ENCODE data around the gene GNG2. TPM values are rescaled to one million over a fixed set of nuclear protein-coding genes. Genes with fewer than 3 reads are reported as not detected.

Gene GNG2
- total RNA-seq, 6 experiments from 2014 or later = 1.9 to 7.6 (median 3.5) TPM

DNA sequence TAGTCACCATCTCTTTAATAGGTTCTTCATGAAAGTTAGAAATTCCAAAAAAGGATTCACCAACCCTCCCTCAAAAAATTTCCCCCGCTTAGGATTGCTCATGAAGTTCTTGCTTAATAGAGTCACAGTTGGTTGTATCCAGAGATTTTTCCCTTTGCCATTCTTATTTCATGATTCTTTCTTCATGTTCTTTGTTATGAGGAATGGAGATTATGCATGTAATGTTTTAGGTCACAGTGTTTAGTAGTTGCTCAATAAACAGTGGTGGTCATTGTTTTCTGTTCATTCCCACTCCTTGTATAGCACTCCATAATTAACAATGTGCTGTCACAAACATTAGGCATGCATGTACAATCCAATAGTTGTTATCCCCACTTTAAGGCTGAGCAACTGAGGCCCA is 77.7 kb downstream of the GNG2 start:
- TF ChIP-seq POLR2A (IDR thresholded peaks at IDR 0.05) = no peak
- TF ChIP-seq, protein P1, sequence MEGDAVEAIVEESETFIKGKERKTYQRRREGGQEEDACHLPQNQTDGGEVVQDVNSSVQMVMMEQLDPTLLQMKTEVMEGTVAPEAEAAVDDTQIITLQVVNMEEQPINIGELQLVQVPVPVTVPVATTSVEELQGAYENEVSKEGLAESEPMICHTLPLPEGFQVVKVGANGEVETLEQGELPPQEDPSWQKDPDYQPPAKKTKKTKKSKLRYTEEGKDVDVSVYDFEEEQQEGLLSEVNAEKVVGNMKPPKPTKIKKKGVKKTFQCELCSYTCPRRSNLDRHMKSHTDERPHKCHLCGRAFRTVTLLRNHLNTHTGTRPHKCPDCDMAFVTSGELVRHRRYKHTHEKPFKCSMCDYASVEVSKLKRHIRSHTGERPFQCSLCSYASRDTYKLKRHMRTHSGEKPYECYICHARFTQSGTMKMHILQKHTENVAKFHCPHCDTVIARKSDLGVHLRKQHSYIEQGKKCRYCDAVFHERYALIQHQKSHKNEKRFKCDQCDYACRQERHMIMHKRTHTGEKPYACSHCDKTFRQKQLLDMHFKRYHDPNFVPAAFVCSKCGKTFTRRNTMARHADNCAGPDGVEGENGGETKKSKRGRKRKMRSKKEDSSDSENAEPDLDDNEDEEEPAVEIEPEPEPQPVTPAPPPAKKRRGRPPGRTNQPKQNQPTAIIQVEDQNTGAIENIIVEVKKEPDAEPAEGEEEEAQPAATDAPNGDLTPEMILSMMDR (IDR thresholded peaks at IDR 0.05) = no peak
- no peaks in the 10 kb centered on the region for H3K27me3 ChIP-seq
- H3K4me3 ChIP-seq = no peak overlapping the region
- DNase-seq (no peak), ATAC-seq (no peak)
- no peak overlapping the region for H3K27ac ChIP-seq
- no peaks in the 10 kb centered on the region for H3K36me3 ChIP-seq
- intact Hi-C loops (cut with DNase I) = no loop called here
- H3K9me3 ChIP-seq = no peaks in the 10 kb centered on the region
- 78% methylated on average over 1 of the region's 1 CpG for WGBS (ENCODE audit: insufficient coverage, low coverage, low lambda C conversion rate, missing lambda C conversion rate)
- H3K4me1 ChIP-seq = no peaks in the 10 kb centered on the region

DNA sequence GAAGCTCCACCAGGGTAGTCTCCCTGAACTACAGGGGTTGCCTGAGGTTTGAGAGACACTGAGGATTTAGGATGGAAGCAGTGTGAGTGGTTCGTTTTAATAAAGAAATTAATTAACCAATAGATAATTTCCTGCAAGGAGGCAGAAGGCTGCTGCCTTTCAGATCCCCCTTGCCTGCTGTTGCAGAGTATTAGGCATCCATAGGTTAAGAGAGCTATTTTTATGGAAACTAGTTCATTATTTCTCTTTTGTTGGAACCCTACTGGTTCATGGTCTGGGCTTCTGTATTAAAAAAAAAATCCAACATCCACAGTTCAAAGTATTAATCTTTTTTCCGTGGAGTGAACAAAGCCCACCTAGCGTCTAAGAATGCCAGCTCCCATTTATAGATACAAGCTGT is 78.4 kb downstream of the GNG2 start:
- 44% methylated on average over 3 of the region's 3 CpGs for WGBS (ENCODE audit: insufficient coverage, low coverage, low lambda C conversion rate, missing lambda C conversion rate)
- ATAC-seq (no peak), DNase-seq (no peak)
- Histone ChIP-seq H3K4me3 (no peak overlapping the region), H3K4me1 (no peaks in the 10 kb centered on the region), H3K36me3 (no peaks in the 10 kb centered on the region), H3K27ac (no peak overlapping the region), H3K9me3 (no peaks in the 10 kb centered on the region), H3K27me3 (no peaks in the 10 kb centered on the region)
- intact Hi-C loops (cut with DNase I) = no loop called here
- TF ChIP-seq, protein P1 (IDR thresholded peaks at IDR 0.05) = no peak
- no peak for TF ChIP-seq POLR2A (IDR thresholded peaks at IDR 0.05)

DNA sequence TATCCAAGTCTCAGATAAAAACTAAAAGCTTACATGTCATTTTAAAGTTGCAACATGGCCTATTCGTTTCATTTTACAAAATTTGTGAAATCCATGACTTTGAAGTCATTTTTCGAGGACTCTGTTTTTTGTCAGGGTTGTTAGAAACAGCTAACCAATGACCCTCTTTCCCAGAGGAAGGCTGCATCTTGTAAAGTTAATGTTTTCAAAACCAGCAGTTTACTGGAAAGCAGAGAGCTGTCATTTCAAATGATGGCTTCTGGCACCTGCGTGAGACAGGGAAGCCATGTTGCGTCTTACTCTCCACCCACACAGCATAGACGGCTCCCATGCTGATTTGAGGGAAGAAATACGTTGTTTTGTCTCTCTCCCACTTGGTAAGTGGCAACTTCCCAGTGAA is 78.8 kb downstream of the GNG2 start:
- intact Hi-C loops (cut with DNase I) = no loop called here
- DNase-seq (no peak), ATAC-seq (no peak)
- Histone ChIP-seq H3K27ac (no peak overlapping the region), H3K4me1 (no peaks in the 10 kb centered on the region), H3K9me3 (no peaks in the 10 kb centered on the region), H3K4me3 (no peak overlapping the region), H3K36me3 (no peaks in the 10 kb centered on the region), H3K27me3 (no peaks in the 10 kb centered on the region)
- 34% methylated on average over 5 of the region's 6 CpGs for WGBS (ENCODE audit: insufficient coverage, low coverage, low lambda C conversion rate, missing lambda C conversion rate)
- TF ChIP-seq, protein P1 (IDR thresholded peaks at IDR 0.05) = no peak
- no peak for TF ChIP-seq POLR2A (IDR thresholded peaks at IDR 0.05)

- TF ChIP-seq POLR2A (IDR thresholded peaks at IDR 0.05) = no peak
- TF ChIP-seq, protein P1 (IDR thresholded peaks at IDR 0.05) = no peak
- H3K27ac ChIP-seq = no peak overlapping the region
- WGBS (ENCODE audit: insufficient coverage, low coverage, low lambda C conversion rate, missing lambda C conversion rate) = 67% methylated on average over 8 of the region's 10 CpGs
- intact Hi-C loops (cut with DNase I) = no loop called here
- H3K9me3 ChIP-seq = no peaks in the 10 kb centered on the region
- ATAC-seq (peak; percentile 22 to 60 (median 48)), DNase-seq (no peak)
- H3K4me3 ChIP-seq = no peak overlapping the region
- no peaks in the 10 kb centered on the region for H3K27me3 ChIP-seq
- H3K4me1 ChIP-seq = no peaks in the 10 kb centered on the region
- H3K36me3 ChIP-seq = no peaks in the 10 kb centered on the region
Measured at GRCh38 chr14:51939755-51940301, 79.4 kb downstream of the GNG2 start.

DNA sequence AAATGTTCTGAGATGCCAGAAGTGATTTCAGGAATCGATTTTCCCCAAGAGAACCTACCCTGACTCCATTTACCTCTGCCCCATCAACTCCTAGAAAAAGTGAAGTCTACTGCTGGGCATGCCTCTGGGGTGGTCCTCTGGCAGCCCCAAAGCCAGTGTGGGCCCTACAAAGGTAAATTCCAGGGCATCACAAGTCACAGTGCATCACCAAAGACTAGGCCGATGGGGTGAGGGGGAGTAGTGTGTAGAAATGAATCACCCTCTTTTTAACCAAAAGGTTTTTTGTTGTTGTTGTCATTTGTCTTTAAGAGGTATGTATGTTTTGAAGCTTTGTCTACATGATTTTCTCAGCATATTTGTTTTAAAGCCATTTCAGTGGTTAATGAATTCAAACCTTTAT is 82.6 kb downstream of the GNG2 start:
- Histone ChIP-seq H3K4me3 (no peak overlapping the region), H3K9me3 (no peaks in the 10 kb centered on the region), H3K27me3 (no peaks in the 10 kb centered on the region), H3K27ac (no peak overlapping the region), H3K36me3 (no peaks in the 10 kb centered on the region), H3K4me1 (no peaks in the 10 kb centered on the region)
- no peak for DNase-seq
- intact Hi-C loops (cut with DNase I) = no loop called here
- ATAC-seq = no peak
- TF ChIP-seq POLR2A (IDR thresholded peaks at IDR 0.05) = no peak
- TF ChIP-seq, protein P1 (IDR thresholded peaks at IDR 0.05) = no peak
- WGBS (ENCODE audit: insufficient coverage, low coverage, low lambda C conversion rate, missing lambda C conversion rate) = 75% methylated on average over 1 of the region's 2 CpGs
